OCI-LY7 (cell line): ENCODE data around the gene NCAM2.

Experiments used
- EZH2phosphoT487 ChIP-seq: fragments of 200-600 bp; sonication (generic); IDR thresholded peaks from 2 replicates; pipeline ENCODE4 v1.6.1; 2018; ENCODE audit warnings: low read depth, borderline replicate concordance, mild to moderate bottlenecking, mixed run types, antibody characterized with exemption, low read length, moderate library complexity, mixed read lengths
- TF ChIP-seq, protein P1 (sequence below): fragments of 200-600 bp; sonication (generic); conservative IDR thresholded peaks from 2 replicates; pipeline ENCODE4 v1.5.1; 2014; ENCODE audit warnings: mild to moderate bottlenecking, antibody characterized with exemption, low read length, moderate library complexity, mixed read lengths

DNA sequence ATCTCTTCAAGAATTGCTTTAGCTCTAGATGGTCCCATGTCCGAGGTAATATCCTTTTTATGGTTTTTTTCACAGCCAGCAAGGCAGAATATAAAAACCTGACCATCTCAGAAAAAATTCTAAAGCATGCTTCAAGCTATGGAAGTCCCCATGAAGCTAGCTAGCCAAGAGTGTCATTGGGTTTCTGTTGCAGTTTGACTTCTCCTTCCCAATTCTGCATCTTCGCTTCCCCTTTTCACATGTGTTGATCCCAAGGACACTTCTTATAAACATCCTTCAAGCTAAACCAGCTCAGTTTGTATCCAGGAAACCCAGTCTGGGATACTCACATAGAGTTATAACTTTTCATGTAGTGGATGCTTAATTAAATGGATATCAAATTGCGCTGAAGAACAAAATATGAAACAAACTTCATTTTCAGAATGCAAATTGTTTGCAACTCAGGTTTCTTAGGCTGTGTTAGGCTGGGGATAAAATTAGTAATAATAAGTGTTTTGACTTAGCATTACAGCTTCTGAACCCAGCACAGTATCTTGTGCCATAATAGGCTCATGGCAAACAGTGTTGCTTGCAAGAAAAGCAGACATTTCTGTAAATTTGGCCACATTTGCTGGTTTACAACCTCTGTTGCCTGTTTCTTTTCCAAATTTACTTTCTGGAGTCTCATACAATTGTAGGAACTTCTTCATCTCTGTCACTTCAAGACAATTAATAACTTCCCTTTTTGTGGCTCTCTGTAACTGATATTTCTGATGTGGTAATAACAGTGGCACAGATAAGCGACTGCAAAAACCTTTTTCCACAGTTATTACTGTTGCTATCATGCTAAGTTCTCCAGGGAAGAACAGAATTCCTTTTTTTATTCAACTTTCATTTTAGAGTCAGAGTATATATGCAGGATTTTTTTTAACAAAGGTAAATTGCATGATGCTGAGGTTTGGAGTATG is 53.2 kb downstream of the NCAM2 start:
- TF ChIP-seq, protein P1, sequence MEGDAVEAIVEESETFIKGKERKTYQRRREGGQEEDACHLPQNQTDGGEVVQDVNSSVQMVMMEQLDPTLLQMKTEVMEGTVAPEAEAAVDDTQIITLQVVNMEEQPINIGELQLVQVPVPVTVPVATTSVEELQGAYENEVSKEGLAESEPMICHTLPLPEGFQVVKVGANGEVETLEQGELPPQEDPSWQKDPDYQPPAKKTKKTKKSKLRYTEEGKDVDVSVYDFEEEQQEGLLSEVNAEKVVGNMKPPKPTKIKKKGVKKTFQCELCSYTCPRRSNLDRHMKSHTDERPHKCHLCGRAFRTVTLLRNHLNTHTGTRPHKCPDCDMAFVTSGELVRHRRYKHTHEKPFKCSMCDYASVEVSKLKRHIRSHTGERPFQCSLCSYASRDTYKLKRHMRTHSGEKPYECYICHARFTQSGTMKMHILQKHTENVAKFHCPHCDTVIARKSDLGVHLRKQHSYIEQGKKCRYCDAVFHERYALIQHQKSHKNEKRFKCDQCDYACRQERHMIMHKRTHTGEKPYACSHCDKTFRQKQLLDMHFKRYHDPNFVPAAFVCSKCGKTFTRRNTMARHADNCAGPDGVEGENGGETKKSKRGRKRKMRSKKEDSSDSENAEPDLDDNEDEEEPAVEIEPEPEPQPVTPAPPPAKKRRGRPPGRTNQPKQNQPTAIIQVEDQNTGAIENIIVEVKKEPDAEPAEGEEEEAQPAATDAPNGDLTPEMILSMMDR = no peak
- no peak for TF ChIP-seq EZH2phosphoT487
